H9 (cell line): ENCODE data around the gene CDH13. TPM values are rescaled to one million over a fixed set of nuclear protein-coding genes. Genes with fewer than 3 reads are reported as not detected.

Source experiments
- DNase-seq: peaks from one replicate; pipeline ENCODE4 v3.0.0-alpha.2; 2017
- H2AFZ ChIP-seq: one replicate; pipeline ENCODE4 v1.6.1; 2013; ENCODE audit warnings: mild to moderate bottlenecking, low read length, control low read depth, moderate library complexity
- H2AK5ac ChIP-seq: 2 replicates; pipeline ENCODE4 v1.6.1; 2013; ENCODE audit warnings: low read length, control low read depth, mixed read lengths; ENCODE audit not compliant: insufficient read length
- H2BK120ac ChIP-seq: one replicate; pipeline ENCODE4 v1.6.1; 2013; ENCODE audit warnings: low read depth, mild to moderate bottlenecking, low read length, control low read depth, inconsistent platforms; ENCODE audit not compliant: poor library complexity, severe bottlenecking
- H2BK12ac ChIP-seq: 2 replicates; pipeline ENCODE4 v1.6.1; 2013; ENCODE audit warnings: low read length, control low read depth, mixed read lengths, low read depth; ENCODE audit not compliant: insufficient read length
- H2BK15ac ChIP-seq: 2 replicates; pipeline ENCODE4 v1.6.1; 2013; ENCODE audit warnings: low read depth, low read length, control low read depth
- H2BK20ac ChIP-seq: one replicate; pipeline ENCODE4 v1.6.1; 2013; ENCODE audit warnings: low read depth, mild to moderate bottlenecking, low read length, control low read depth, inconsistent platforms; ENCODE audit not compliant: poor library complexity, severe bottlenecking
- H2BK5ac ChIP-seq: 2 replicates; pipeline ENCODE4 v1.6.1; 2013; ENCODE audit warnings: low read length, control low read depth, mixed read lengths; ENCODE audit not compliant: insufficient read length
- H3K14ac ChIP-seq: 2 replicates; pipeline ENCODE4 v1.6.1; 2013; ENCODE audit warnings: low read length, control low read depth; ENCODE audit not compliant: insufficient read depth
- H3K18ac ChIP-seq: 2 replicates; pipeline ENCODE4 v1.6.1; 2013; ENCODE audit warnings: low read depth, mild to moderate bottlenecking, mixed read lengths, low read length, control low read depth; ENCODE audit not compliant: insufficient read length
- H3K23ac ChIP-seq: 2 replicates; pipeline ENCODE4 v1.6.1; 2013; ENCODE audit warnings: low read length, control low read depth, mixed read lengths, low read depth; ENCODE audit not compliant: insufficient read length
- H3K23me2 ChIP-seq: 2 replicates; pipeline ENCODE4 v1.6.1; 2013; ENCODE audit warnings: low read depth, mild to moderate bottlenecking, mixed read lengths, low read length, control low read depth; ENCODE audit not compliant: insufficient read length, poor library complexity, severe bottlenecking
- H3K27ac ChIP-seq: 2 replicates; pipeline ENCODE4 v1.5.1; 2013; ENCODE audit warnings: low read length, control low read depth, mixed read lengths, low read depth; ENCODE audit not compliant: insufficient read length
- H3K27me3 ChIP-seq: 2 replicates; pipeline ENCODE4 v1.6.1; 2013; ENCODE audit warnings: low read length, control low read depth, inconsistent platforms; ENCODE audit not compliant: insufficient read depth
- H3K4ac ChIP-seq: 2 replicates; pipeline ENCODE4 v1.6.1; 2013; ENCODE audit warnings: low read depth, mild to moderate bottlenecking, control low read depth, inconsistent platforms, low read length, moderate library complexity
- H3K4me1 ChIP-seq: 2 replicates; pipeline ENCODE4 v1.6.1; 2013; ENCODE audit warnings: low read length, control low read depth, inconsistent platforms; ENCODE audit not compliant: insufficient read depth
- H3K4me2 ChIP-seq: 2 replicates; pipeline ENCODE4 v1.6.1; 2013; ENCODE audit warnings: low read length, control low read depth, mixed read lengths; ENCODE audit not compliant: insufficient read length, insufficient read depth
- H3K56ac ChIP-seq: 2 replicates; pipeline ENCODE4 v1.6.1; 2013; ENCODE audit warnings: low read depth, mild to moderate bottlenecking, mixed read lengths, low read length, control low read depth; ENCODE audit not compliant: insufficient read length
- H3K79me1 ChIP-seq: 2 replicates; pipeline ENCODE4 v1.6.1; 2013; ENCODE audit warnings: low read depth, mild to moderate bottlenecking, moderate library complexity, low read length, control low read depth, inconsistent platforms; ENCODE audit not compliant: insufficient read depth, poor library complexity, severe bottlenecking
- H3K79me2 ChIP-seq: 2 replicates; pipeline ENCODE4 v1.6.1; 2013; ENCODE audit warnings: low read length, control low read depth, inconsistent platforms; ENCODE audit not compliant: insufficient read depth
- H3K9ac ChIP-seq: 2 replicates; pipeline ENCODE4 v1.6.1; 2013; ENCODE audit warnings: low read length, control low read depth, mixed read lengths; ENCODE audit not compliant: insufficient read length; ENCODE audit errors: extremely low read depth
- H3K9me3 ChIP-seq: one replicate; pipeline ENCODE4 v1.6.1; 2013; ENCODE audit warnings: low read depth, low read length, inconsistent platforms; ENCODE audit not compliant: control insufficient read depth
- H3T11ph ChIP-seq: one replicate; pipeline ENCODE4 v1.6.1; 2013; ENCODE audit warnings: mild to moderate bottlenecking, low read length, control low read depth, inconsistent platforms
- H4K20me1 ChIP-seq: one replicate; pipeline ENCODE4 v1.6.1; 2013; ENCODE audit not compliant: control insufficient read depth, insufficient read length, insufficient read depth
- H4K5ac ChIP-seq: 2 replicates; pipeline ENCODE4 v1.6.1; 2013; ENCODE audit warnings: low read depth, mild to moderate bottlenecking, mixed read lengths, low read length, control low read depth; ENCODE audit not compliant: insufficient read length
- H4K8ac ChIP-seq: replicated peaks from 2 replicates; pipeline ENCODE4 v1.6.1; 2013; ENCODE audit warnings: low read length, control low read depth, mixed read lengths, low read depth; ENCODE audit not compliant: insufficient read length
- H4K91ac ChIP-seq: 2 replicates; pipeline ENCODE4 v1.6.1; 2013; ENCODE audit warnings: low read depth, mild to moderate bottlenecking, moderate library complexity, mixed read lengths, low read length, control low read depth; ENCODE audit not compliant: insufficient read length
- H3K27ac Mint-ChIP-seq, 3 experiments: 2 replicates in 2 of 3; 3 replicates in 1 of 3; pipeline ENCODE4 v1.8.0; 2020 to 2021; ENCODE audit warnings: mixed read lengths in 3 of 3, mild to moderate bottlenecking in 1 of 3, moderate library complexity in 1 of 3
- H3K27me3 Mint-ChIP-seq: 2 replicates; pipeline ENCODE4 v1.8.0; 2021; ENCODE audit warnings: low read depth, mild to moderate bottlenecking, moderate library complexity, mixed read lengths
- H3K36me3 Mint-ChIP-seq, 3 experiments: 2 replicates in 2 of 3; 3 replicates in 1 of 3; pipeline ENCODE4 v1.8.0; 2020 to 2021; ENCODE audit warnings: low read depth in 3 of 3, mixed read lengths in 3 of 3; ENCODE audit not compliant: insufficient read depth in 1 of 3
- H3K4me1 Mint-ChIP-seq, 2 experiments: 2 replicates each; pipeline ENCODE4 v1.8.0; 2020; ENCODE audit warnings: mixed read lengths in 2 of 2
- H3K4me3 Mint-ChIP-seq, 2 experiments: 2 replicates in 1 of 2; 3 replicates in 1 of 2; pipeline ENCODE4 v1.8.0; 2020 to 2021; ENCODE audit warnings: mild to moderate bottlenecking in 2 of 2, mixed read lengths in 2 of 2, moderate library complexity in 1 of 2
- H3K9me3 Mint-ChIP-seq, 2 experiments: 2 replicates in 1 of 2; 3 replicates in 1 of 2; pipeline ENCODE4 v1.8.0; 2020; ENCODE audit warnings: mild to moderate bottlenecking in 2 of 2, mixed read lengths in 2 of 2, moderate library complexity in 1 of 2
- WGBS: extraction: QIAGEN DNeasy Blood & Tissue Kit; methylation state at CpG from one replicate; pipeline ENCODE4 v1.1.7; 2013; ENCODE audit warnings: missing lambda C conversion rate, low lambda C conversion rate, mixed read lengths; ENCODE audit not compliant: insufficient read length; ENCODE audit errors: extremely low coverage; 5-methylcytosine and 5-hydroxymethylcytosine counted together
- total RNA-seq: library from RNA; stranded (reverse); gene quantifications from 2 replicates; pipeline ENCODE4 v1.2.1, GENCODE V29; 2021
- TF ChIP-seq, protein P1 (sequence below): fragments of 200-600 bp; sonication (generic); conservative IDR thresholded peaks from 3 replicates; pipeline ENCODE4 v1.8.0; 2021; ENCODE audit warnings: antibody characterized with exemption, mild to moderate bottlenecking

The CDH13 gene
- total RNA-seq, 1 experiment from 2014 or later: 1.5 TPM

GRCh38 chr16:83743720-83744119, 1117.0 kb downstream of the CDH13 start:
- no peaks in the 10 kb centered on the region for H3K27me3 ChIP-seq
- H4K8ac ChIP-seq: no peak overlapping the region

More at GRCh38 chr16:83743720-83744119, 1117.0 kb downstream of the CDH13 start:
- no peak overlapping the region for H2BK20ac ChIP-seq
- H4K5ac ChIP-seq: no peak overlapping the region
- H3K4me3 Mint-ChIP-seq: no peak overlapping the region
- H3T11ph ChIP-seq: no peak overlapping the region
- H3K36me3 Mint-ChIP-seq: no peaks in the 10 kb centered on the region; a peak in 2 of 7 replicates
- no peak overlapping the region for H2AFZ ChIP-seq
- no peak overlapping the region for H3K9ac ChIP-seq
- no peaks in the 10 kb centered on the region for H3K9me3 ChIP-seq
- DNase-seq: no peak
- no peak overlapping the region for H3K23ac ChIP-seq
- peaks cover 3 to 4% of the 10 kb centered on the region in 2 experiments; a peak in 3 of 5 replicates for H3K9me3 Mint-ChIP-seq
- H3K4me2 ChIP-seq: no peak overlapping the region
- H3K27ac Mint-ChIP-seq: no peak overlapping the region
- H3K79me1 ChIP-seq: no peaks in the 10 kb centered on the region
- H2BK120ac ChIP-seq: no peak overlapping the region
- WGBS: no CpG with 5 or more reads among the region's 6 CpGs
- no peaks in the 10 kb centered on the region for H3K23me2 ChIP-seq
- H3K4ac ChIP-seq: no peak overlapping the region
- H4K20me1 ChIP-seq: no peaks in the 10 kb centered on the region
- H2BK15ac ChIP-seq: no peak overlapping the region
- no peaks in the 10 kb centered on the region for H3K4me1 Mint-ChIP-seq
- no peak overlapping the region for H3K56ac ChIP-seq
- H3K14ac ChIP-seq: no peak overlapping the region
- H2AK5ac ChIP-seq: no peak overlapping the region
- no peaks in the 10 kb centered on the region for H3K79me2 ChIP-seq
- no peak overlapping the region for H3K18ac ChIP-seq
- no peak overlapping the region for H2BK12ac ChIP-seq
- H2BK5ac ChIP-seq: no peak overlapping the region
- peaks cover 4% of the 10 kb centered on the region for H3K27me3 Mint-ChIP-seq
- no peak overlapping the region for H3K27ac ChIP-seq
- H3K4me1 ChIP-seq: no peaks in the 10 kb centered on the region
- TF ChIP-seq, protein P1, sequence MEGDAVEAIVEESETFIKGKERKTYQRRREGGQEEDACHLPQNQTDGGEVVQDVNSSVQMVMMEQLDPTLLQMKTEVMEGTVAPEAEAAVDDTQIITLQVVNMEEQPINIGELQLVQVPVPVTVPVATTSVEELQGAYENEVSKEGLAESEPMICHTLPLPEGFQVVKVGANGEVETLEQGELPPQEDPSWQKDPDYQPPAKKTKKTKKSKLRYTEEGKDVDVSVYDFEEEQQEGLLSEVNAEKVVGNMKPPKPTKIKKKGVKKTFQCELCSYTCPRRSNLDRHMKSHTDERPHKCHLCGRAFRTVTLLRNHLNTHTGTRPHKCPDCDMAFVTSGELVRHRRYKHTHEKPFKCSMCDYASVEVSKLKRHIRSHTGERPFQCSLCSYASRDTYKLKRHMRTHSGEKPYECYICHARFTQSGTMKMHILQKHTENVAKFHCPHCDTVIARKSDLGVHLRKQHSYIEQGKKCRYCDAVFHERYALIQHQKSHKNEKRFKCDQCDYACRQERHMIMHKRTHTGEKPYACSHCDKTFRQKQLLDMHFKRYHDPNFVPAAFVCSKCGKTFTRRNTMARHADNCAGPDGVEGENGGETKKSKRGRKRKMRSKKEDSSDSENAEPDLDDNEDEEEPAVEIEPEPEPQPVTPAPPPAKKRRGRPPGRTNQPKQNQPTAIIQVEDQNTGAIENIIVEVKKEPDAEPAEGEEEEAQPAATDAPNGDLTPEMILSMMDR: no peak
- no peak overlapping the region for H4K91ac ChIP-seq
